GM18951 (cell line): ENCODE results near the gene BLM.
"Not testable (repeated sequence)": the region's sequence is repeated elsewhere in the genome, so short reads cannot be mapped to it uniquely, and the experiment has no call there.

Experiments used
- POLR2A ChIP-seq: IDR thresholded peaks from 4 replicates; pipeline ENCODE4 v1.6.1; 2011; ENCODE audit warnings: mild to moderate bottlenecking; ENCODE audit not compliant: insufficient read length, insufficient read depth; ENCODE audit errors: extremely low read depth
- in situ Hi-C: fragments of 300-500 bp; cut with MboI; formaldehyde crosslinking; loops from one replicate; pipeline ENCODE4 v1.12.0; 2022; ENCODE audit warnings: low sequenced_read_pairs, mixed read lengths, inconsistent platforms; ENCODE audit not compliant: unreplicated experiment

Gene BLM

GRCh38 chr15:90839187-90840071 is 122.3 kb downstream of the BLM start:
- in situ Hi-C loops: no loop called here
- peak; percentile 53 for TF ChIP-seq POLR2A

DNA sequence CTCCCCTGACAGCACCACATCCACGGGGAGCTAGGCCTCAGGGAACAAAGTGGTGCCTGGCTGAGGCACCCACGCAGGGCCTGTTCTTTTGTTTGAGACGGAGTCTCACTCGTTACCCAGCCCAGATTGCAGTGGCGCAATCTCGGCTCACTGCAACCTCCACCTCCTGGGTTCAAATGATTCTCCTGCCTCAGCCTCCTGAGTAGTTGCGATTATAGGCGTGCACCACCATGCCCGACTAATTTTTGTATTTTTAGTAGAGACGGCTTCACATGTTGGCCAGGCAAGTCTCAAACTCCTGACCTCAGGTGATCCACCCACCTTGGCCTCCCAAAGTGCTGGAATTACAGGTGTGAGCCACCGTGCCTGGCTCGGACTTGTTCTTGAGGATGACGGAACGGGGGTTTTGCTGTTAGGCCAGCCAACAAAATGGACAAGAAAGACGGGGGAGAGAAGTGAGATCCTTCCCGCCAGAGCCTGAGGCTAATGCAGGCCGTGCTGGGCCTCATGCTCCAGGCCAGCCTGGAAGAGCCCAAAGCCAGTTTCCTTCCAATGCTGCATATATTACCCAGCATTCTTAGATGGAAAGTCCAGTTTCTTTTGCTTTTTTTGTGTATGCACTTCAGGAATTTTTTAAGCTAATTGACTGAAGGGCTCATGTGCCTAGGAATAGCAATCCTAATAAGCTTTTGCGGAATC is 123.2 kb downstream of the BLM start:
- no peak for TF ChIP-seq POLR2A
- in situ Hi-C loops: no loop called here

GRCh38 chr15:90840954-90841353 is 123.8 kb downstream of the BLM start:
- in situ Hi-C loops: no loop called here
- TF ChIP-seq POLR2A: no peak

DNA sequence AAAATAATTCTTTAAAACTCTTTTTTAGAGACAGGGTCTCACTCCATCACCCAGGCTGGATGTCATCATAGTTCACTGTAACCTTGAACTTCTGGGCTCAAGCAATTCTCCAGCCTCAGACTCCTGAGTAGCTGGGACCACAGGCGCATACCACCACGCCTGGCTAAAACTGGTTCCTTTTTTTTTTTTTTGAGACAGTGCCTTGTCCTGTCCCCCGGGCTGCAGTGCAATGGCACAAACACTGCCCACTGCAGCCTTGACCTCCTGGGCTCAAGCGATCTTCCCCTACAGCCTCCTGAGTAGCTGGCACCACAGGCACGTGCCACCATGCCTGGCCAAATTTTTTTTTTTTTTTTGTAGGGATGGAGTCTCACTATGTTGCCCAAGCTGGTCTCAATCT is 127.5 kb downstream of the BLM start:
- in situ Hi-C loops: no loop called here
- no peak for TF ChIP-seq POLR2A

DNA sequence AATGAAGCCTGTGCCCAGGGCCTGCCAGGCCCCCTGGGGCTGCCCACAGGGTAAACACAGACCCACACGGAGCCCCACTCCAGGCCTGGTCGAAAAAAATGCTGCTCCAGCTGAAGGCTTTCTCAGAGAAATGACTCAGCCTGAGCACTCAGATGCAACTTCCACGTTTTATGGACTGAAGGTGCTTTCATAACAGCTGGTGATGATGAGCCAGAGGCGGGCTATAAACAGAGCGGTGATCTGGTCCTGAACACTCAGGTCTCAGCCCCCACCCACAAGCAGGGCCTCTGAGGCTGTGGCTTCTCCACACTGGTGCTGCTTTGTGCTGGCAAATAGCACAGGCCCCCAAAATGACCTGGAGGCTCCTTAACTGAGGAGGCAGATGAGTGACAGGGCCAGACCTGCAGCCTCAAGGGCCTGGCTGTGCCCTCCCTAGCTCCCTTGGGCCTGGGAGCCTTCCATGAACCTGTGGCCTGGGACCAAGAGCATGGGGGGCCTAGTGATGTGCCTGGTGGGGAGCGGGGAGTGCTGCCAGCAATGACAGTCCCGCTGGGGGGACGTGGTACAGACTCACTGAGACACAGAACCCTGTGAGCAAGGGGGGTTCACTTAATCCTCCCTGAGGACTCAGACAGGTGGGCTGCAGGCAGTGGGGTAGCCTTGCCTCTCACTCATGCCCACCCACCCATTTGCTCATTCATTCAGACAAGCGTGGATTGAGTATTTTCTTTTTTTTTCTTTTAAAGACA is 128.2 kb downstream of the BLM start:
- in situ Hi-C loops: no loop called here
- no peak for TF ChIP-seq POLR2A

DNA sequence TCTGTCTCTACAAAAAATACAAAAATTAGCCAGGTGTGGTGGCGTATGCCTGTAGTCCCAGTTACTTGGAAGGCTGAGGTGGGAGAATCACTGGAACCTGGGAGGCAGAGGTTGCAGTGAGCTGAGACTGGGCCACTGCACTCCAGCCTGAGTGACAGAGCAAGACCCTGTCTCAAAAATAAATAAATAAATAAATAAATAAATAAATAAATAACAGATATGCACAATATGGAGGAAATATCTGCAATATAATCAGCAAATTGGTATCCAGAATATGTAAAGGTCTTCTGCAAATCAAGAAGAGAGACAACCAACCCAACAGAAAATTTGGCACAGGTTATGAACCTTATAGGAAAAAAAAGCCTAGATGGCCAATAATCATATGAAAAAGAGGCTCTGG is 132.3 kb downstream of the BLM start:
- in situ Hi-C loops: not testable (repeated sequence)

DNA sequence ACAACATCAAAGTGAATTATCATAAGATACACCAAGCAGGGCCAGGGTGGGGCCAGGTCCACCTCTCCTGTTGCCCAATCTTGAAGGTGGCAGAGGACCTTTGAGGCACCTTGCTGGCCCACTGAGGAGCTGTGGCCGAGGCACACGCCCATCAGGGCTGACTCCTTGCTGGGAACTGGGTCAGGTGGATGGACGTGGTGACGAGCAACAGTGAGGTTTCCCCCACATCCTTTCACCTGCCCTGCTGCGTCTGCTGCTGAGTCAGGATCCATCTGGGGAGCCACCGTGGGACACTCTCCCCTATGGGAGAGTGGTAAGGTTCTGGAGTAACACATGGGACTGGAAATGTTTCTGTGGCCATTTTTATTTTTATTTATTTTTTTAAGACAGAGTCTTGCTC is 134.0 kb downstream of the BLM start:
- TF ChIP-seq POLR2A: no peak
- in situ Hi-C loops: no loop called here

GRCh38 chr15:90851940-90852339 is 134.8 kb downstream of the BLM start:
- TF ChIP-seq POLR2A: no peak
- in situ Hi-C loops: no loop called here

- in situ Hi-C loops: no loop called here
- TF ChIP-seq POLR2A: no peak
Observed at GRCh38 chr15:90855139-90855538, 138.0 kb downstream of the BLM start.

DNA sequence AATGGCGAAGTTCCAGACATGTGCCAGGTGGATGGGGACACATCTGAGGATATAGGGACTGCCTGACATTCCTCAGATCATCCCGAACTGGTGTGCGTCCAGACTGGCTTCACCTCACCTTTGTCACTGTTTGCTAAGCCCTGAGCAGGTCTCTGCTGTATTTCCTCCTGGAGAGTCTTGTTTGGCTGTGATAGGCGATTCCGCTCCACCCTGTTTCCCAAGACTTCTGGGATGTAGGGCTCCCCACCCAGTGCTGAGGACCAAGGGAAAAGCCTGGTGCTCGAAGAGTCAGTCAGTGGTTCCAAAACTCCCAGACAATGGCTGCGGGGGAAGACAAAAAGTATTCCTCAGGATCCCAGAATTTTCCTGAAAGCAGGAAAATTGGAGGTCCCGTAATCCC is 140.2 kb downstream of the BLM start:
- no peak for TF ChIP-seq POLR2A
- in situ Hi-C loops: no loop called here

DNA sequence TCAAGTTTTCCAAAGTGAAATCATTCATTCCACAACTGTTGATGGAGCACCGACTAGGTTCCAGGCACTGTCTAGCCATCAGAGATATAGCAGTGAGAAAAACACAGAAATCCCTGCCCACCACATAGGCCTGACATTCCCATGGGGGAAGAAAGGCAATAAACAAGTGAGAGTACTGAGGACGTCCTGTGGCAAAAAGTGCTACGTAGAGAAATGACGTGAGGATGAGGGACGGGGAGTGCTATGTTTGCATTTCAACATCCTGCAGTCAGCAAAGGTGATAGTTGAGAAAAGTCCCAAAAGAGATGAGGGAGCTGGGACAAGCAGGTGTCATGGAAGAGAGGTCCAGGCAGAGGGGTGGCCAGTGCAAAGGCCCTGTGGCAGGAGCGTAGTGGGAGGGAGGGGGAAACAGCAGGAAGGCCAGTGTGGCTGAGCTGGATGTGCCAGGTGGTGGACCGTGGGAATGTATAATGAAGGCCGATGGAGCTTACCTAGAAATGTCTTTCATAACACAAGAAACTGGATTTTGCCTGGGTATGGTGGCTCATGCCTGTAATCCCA is 140.8 kb downstream of the BLM start:
- TF ChIP-seq POLR2A: no peak
- in situ Hi-C loops: no loop called here

GRCh38 chr15:90859234-90860131 is 142.3 kb downstream of the BLM start:
- in situ Hi-C loops: no loop called here
- TF ChIP-seq POLR2A: no peak
